Measurements from ENCODE around the gene ATP1A1. TPM values are rescaled to one million over a fixed set of nuclear protein-coding genes. Genes with fewer than 3 reads are reported as not detected.

Gene ATP1A1
- total RNA-seq, 1 donor from 2014 or later = 518 TPM

GRCh38 chr1:116375887-116376728, 3.1 kb downstream of the ATP1A1 start:
- peak; percentile 48 to 62 for ATAC-seq
- H3K4me3 ChIP-seq = peak overlapping the region; percentile 84
- no peaks in the 10 kb centered on the region for H3K36me3 ChIP-seq
- intact Hi-C loops (cut with DNase I) = no loop called here
- H3K27ac ChIP-seq = peak overlapping the region; percentile 96
- peak; percentile 85 for DNase-seq
- H3K9me3 ChIP-seq = no peaks in the 10 kb centered on the region
- H3K4me1 ChIP-seq = peaks cover 81% of the 10 kb centered on the region
- TF ChIP-seq, protein P1, sequence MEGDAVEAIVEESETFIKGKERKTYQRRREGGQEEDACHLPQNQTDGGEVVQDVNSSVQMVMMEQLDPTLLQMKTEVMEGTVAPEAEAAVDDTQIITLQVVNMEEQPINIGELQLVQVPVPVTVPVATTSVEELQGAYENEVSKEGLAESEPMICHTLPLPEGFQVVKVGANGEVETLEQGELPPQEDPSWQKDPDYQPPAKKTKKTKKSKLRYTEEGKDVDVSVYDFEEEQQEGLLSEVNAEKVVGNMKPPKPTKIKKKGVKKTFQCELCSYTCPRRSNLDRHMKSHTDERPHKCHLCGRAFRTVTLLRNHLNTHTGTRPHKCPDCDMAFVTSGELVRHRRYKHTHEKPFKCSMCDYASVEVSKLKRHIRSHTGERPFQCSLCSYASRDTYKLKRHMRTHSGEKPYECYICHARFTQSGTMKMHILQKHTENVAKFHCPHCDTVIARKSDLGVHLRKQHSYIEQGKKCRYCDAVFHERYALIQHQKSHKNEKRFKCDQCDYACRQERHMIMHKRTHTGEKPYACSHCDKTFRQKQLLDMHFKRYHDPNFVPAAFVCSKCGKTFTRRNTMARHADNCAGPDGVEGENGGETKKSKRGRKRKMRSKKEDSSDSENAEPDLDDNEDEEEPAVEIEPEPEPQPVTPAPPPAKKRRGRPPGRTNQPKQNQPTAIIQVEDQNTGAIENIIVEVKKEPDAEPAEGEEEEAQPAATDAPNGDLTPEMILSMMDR (IDR thresholded peaks at IDR 0.05) = no peak
- H3K27me3 ChIP-seq (ENCODE audit: low read depth) = no peaks in the 10 kb centered on the region

- Histone ChIP-seq H3K9me3 (no peaks in the 10 kb centered on the region), H3K4me3 (peak overlapping the region; percentile 84), H3K27me3 (ENCODE audit: low read depth) (no peaks in the 10 kb centered on the region), H3K36me3 (no peaks in the 10 kb centered on the region), H3K27ac (peak overlapping the region; percentile 96), H3K4me1 (peaks cover 85% of the 10 kb centered on the region)
- DNase-seq (no peak), ATAC-seq (no peak)
- intact Hi-C loops (cut with DNase I) = no loop called here
- TF ChIP-seq, protein P1 (IDR thresholded peaks at IDR 0.05) = no peak
Measured at GRCh38 chr1:116376729-116377086, 3.7 kb downstream of the ATP1A1 start.

DNA sequence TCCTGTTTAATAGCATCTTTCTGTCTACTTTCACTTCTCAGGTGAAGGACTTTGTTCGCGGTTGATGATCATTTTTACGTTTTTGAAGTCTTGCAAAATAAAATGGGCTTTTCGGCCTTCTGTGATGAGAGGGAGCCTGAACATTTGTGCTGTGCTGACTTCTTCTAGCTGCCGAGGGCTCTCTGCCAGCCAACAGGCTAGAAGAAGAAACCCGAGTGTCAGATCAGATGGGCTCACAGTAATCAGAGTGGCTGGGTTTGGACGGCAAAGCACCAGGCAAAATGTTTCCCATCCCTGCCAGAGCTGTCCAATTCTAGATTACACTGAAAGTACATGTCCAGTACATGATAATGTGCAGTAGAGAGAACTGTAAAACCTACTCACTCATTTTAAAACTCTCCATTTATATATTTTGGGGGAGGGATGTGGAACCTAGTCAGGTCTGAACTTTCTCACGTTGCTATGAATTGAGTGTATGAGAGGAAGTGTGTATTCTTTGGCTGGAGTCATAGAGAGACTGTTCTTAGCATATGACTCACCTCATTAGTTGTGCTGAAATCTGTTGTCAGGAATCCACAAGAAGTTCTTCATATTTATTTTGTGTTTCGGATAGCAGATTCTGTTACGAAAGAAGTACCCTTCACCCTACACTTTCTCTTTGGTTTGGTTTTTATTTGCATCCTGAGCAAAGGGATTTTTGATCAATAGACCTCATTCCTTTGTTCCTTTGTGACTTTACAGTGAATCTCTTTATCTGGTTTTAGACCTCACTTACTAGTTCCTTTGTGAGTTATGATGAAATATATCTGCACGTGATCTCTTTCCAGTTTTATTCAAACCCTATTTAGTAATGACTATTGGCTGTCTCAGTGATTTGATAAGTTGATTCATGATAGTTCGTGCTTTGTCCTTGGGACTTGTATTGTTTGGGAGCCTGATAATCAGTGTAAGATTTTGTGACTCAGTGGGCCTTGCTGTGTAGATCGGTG, 4.8 kb downstream of the ATP1A1 start:
- no peaks in the 10 kb centered on the region for H3K36me3 ChIP-seq
- DNase-seq = peak; percentile 56
- H3K4me3 ChIP-seq = peak overlapping the region; percentile 84
- ATAC-seq = peak; percentile 59 to 61
- TF ChIP-seq, protein P1 (IDR thresholded peaks at IDR 0.05) = no peak
- H3K27me3 ChIP-seq (ENCODE audit: low read depth) = no peaks in the 10 kb centered on the region
- peak overlapping the region; percentile 96 for H3K27ac ChIP-seq
- peaks cover 86% of the 10 kb centered on the region for H3K4me1 ChIP-seq
- intact Hi-C loops (cut with DNase I) = no loop called here
- H3K9me3 ChIP-seq = no peaks in the 10 kb centered on the region

GRCh38 chr1:116379057-116379630, 6.1 kb downstream of the ATP1A1 start:
- Histone ChIP-seq H3K9me3 (no peaks in the 10 kb centered on the region), H3K4me3 (no peak overlapping the region), H3K27me3 (ENCODE audit: low read depth) (no peaks in the 10 kb centered on the region), H3K4me1 (peaks cover 99% of the 10 kb centered on the region), H3K36me3 (peaks cover 5% of the 10 kb centered on the region), H3K27ac (peak overlapping the region; percentile 96)
- intact Hi-C loops (cut with DNase I) = no loop called here
- DNase-seq (no peak), ATAC-seq (no peak)
- TF ChIP-seq, protein P1 (IDR thresholded peaks at IDR 0.05) = no peak

All from lower lobe of right lung (tissue), 2 donors.